ENCODE results near the gene MAPKAP1.

Gene MAPKAP1

GRCh38 chr9:125472926-125473701, 233.9 kb downstream of the MAPKAP1 start:
- DNase-seq: no peak

DNA sequence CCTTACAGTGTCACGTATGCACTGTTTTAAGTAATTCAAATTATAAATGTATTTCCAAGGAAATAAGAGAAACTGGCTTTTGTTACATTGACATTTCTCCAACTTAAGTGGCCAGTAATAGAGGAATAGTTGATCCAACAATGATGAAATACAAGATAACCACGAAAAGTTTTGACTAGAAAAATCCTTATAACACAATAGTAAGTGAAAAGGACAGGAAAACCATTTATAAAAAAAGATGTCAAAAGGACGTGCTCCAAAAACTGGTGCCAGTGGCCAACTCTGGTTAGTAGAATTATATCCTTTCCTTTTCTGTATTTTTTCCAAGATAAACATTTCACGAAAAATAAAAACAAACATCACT, 234.5 kb downstream of the MAPKAP1 start:
- no peak for DNase-seq

DNA sequence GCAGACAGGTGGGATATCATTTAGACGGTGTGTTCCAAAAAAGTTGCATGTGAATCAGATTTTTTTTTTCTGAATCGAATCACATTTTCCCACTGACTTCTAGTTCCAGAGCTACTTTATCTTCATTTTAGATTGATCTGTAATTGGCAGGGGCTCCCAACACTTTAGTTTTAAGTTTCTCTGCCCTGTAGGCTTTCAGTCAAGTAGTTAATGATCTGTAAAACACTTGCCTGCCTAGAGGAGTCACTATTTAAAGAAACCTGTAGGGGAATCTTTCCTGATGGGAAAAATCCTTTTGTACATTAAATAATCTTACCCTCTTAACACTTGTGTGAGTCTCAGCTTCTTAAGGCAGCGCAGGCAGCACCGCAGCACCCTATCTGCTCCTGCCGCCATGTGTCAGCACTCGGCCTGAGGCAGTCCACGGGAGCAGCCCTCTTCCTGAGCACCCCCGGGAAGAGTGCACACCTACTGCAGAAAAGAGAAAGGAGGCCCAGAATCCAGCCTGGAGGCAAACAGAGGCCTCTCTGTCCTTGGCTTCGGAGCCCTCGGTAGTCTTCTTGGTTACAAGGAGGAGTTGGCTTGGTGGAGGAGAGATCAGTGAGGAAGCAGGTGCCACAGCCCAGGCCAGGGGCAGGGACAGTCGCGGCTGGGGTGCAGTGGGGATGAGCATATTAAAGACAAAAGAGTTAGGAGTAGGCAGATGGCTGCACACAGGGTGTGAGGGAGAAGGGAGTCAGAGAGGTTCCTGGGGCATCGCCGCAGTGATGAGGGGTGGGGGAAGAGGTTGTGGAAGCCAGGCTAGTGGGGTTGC, 236.0 kb downstream of the MAPKAP1 start:
- no peak for DNase-seq

GRCh38 chr9:125470189-125470588, 236.8 kb downstream of the MAPKAP1 start:
- DNase-seq: no peak

DNA sequence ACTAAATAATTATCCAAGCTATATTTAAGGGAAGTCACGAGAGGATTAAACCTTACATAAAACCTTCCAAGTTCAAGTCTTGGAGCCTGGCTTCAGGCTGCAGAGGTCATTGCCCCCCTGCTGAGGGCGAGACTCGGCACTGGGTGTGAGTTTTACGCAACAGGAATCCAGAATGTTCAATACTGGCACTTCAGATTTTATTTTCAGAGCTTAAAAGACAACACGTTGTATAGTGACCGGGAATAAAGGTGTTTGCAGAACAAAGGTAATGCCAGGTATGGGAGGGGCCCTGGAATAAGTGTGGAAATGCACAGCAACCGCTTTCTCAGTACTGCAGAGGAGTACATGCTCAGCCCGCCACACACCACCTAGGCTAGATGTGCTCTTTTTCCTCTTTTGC, 238.4 kb downstream of the MAPKAP1 start:
- DNase-seq: no peak

DNA sequence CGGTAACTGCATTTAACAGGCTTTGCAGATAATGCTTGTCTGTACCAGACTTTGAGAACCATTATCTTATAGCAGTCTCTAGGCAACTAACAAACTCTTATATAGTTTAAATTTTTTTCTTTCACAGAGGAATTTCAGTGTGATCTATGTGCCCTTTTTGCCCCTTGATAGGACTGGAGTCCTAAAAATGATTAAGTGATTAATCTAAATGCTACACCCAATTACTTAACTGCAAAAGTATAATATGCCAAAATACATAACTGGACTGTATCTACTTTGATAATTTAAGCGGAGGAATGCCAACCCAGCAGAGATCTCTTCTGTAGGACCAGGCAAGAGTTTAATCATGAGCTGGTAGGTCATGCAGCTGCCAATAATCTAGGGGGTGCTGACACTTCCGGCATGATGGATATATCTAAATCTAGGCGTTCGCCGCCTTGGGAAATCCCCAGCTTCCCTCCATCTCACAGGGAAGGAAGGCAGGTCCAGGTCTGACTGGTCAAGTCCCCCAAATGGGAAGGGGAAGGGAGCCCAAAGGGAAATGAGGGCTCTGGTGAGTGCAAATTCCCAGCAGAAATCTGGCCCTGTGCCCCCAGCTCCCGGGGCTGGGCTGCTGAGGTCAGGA, 239.8 kb downstream of the MAPKAP1 start:
- no peak for DNase-seq

DNA sequence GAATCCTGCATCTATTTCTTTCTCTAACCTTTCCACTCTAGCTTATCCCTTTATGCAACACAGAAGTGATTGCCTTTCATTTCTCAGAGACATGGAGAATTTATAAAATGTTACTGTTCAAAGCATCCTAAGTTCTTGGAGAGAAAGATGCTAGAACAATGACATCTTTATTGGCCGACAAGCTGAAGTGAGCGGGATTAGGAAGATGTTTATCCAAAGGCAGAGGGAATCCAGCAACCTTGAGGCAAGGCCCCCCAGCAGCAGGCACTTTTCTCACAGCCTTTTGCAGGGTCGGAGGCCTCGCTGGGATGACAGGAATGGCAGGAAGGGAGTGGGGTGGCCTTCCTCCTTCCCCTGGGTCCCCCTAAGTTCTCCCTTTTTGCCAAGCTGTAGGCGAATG, 240.6 kb downstream of the MAPKAP1 start:
- no peak for DNase-seq

DNA sequence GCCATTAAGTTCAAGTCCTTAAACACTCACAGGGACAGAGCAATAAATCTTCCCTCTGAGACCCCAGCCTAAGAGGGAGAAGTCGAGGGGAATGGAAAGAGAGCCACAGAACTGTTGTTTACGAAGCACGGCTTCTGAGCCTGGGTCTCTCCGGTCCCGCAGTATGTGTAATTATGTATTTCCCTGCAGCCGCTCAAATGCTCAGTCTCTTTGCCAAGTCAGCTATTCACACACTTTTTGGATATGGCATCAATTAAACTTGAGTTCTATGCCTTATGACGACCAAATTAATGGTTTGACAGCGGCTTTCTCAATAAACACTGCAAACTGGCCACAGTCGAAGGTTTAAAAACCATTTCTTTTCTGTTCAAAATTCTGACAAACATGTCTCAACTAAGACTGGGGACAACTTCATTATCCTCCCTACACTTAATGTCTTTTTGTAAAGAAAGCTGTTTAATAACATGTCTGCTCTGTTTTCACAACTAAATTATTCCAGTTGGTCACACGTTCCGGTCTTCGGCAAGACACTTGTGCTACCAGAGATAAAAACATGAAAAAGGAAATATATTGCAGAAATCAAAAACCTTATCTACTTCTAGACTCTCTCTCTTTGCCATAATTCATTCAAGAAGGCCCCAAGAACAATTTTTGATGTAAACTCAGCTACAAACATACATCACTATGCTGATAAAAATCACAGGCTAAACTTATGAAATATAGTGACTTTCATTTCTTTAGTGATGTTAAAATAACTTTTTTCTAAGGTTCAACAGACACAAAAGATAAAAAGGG, 242.2 kb downstream of the MAPKAP1 start:
- no peak for DNase-seq

GRCh38 chr9:125463926-125464325, 243.1 kb downstream of the MAPKAP1 start:
- DNase-seq: no peak

- no peak for DNase-seq
Observed at GRCh38 chr9:125462861-125463291, 244.1 kb downstream of the MAPKAP1 start.

DNA sequence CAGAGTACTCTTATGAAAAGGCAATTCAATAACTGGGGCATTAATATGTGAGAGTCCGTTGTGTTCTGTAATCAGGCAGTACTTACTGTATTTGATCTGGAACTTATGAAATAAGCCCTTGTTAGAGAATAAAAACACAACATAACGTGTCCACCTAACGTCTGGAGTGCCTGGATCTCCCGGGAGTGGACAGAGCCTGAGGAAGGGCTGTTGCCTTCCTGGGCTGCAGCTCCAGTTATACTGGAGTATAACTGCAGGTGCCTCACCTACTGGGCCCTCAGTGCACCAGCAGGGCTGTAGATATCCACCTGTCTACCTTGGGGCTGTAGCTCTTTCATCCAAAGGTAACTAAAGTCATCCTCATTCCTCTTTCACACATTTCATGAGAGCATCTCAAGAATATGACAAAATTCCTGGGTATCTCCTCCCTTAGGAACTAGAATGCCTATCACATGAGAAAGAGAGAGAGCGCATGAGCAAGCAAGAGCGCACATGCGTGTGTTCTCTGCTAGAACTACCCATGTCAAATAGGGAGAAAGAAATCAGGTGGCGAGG, 245.3 kb downstream of the MAPKAP1 start:
- no peak for DNase-seq

DNA sequence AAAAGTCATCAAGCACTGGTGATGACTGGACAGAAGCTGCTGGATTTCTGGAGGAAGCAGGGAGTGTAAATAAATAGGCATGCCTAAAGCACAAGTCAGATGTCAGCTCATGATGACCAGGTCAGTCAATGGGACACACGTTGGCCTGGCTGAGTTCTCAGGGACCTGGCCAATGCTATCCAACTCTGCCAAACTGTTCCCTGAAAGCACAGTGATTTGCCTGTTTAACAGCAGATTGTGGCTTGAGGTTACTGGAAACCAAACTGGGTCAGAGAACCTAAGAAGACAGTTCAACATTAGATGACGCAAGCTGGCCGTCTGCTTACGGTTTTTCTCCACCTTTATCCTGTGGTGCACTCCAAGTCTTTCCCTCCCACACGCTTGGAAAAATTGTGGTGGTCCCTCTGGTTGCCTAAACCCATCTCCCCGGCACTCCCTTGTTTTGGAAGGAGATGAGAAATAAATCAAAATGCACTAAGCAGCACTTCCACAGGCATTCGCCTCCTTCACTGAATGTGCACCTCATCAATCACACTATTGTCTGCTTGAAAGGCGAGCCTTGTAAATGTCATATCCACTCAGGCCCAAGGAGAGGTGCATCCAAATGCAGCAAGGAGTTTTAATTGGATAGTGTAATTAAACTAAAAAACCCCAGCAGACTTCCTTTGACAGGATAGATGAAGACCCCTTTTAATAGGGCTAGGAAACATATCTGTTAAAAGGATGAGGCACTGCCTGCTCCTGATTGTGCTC, 245.9 kb downstream of the MAPKAP1 start:
- DNase-seq: no peak

- DNase-seq: no peak
Observed at GRCh38 chr9:125460346-125460745, 246.7 kb downstream of the MAPKAP1 start.

DNA sequence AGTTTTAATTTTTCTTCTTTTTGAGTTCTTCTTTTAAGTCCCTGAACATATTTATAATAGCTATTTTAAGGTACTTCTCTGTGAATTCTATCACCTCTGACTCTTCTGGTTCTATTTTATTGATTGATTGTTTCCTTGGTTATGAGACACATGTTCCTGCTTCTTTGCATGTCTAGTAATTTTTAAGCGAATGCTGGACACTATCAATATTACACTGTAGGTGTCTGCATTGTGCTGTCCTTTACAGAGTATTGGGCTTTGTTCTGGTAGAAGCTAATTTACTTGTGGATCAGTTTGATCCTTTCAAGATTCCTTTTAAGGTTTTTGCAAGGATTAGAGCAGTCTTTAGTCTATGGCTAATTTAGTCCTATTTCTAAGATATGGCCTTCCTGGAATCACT, 249.7 kb downstream of the MAPKAP1 start:
- DNase-seq: no peak

- DNase-seq: no peak
Observed at GRCh38 chr9:125455876-125456275, 251.1 kb downstream of the MAPKAP1 start.

- DNase-seq: no peak
Observed at GRCh38 chr9:125455132-125455531, 251.9 kb downstream of the MAPKAP1 start.

GRCh38 chr9:125447202-125447802, 259.7 kb downstream of the MAPKAP1 start:
- no peak for DNase-seq

DNA sequence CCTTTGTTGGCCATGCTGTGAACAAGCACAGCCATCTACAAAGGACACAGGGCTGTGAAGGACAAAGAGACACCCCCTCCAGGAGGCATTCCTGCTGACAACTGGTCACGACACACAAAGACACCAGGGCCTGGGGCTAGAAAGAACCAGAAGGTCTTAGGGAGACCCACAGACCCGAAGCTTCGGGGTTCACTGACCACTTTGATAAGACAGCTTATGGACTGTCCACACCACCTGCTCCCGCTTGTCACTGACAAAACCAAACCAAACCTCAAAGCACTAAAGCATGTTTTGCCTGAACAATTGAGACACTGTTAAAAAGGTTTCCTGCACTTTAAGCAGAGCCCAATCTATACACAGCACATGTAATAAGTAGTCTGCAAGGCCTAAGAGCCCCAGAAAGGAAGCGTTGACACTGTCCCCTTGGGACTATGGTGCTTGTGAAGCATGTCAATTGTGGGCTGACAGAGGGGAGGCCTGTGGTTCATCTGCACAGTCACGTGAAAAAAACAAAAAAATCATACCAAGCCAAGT, 260.4 kb downstream of the MAPKAP1 start:
- no peak for DNase-seq

DNA sequence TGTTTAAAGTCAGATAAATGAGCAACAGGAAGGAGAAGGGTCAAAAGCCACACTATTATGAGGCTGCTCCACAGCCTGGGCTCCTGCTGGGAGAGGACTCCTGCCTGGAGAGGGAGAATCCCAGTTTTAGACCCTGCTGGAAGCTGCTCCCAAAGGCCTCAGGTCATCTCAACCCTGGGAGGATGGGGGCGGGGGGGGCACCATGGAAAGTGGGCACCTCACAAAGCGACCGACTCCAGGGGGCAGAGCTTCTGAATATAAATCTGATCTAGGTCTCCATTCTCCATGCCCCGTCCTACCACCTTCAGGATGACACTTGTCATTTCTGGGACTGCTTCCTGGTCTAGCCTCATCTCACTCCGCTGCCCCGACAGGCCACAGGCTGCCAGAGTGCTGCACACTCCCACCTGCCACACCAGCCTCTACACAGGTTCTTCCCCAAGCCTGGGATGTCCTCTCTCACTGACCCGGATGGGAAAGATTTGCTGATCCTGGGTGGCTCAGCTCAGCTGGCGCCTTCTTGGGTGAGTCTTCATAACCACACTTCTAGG, 262.0 kb downstream of the MAPKAP1 start:
- DNase-seq: no peak

GRCh38 chr9:125444166-125444565, 262.8 kb downstream of the MAPKAP1 start:
- DNase-seq: no peak

GRCh38 chr9:125443367-125443766, 263.6 kb downstream of the MAPKAP1 start:
- DNase-seq: no peak

Measured in NCI-H2081 treated with DMSO at 0.1 percent for 48 hours (cell line).